GM19043 (cell line): ENCODE data around the gene BPIFB2.

ENCODE experiments used
- ATAC-seq: cut with Tn5 transposase; IDR thresholded peaks from one replicate; pipeline ENCODE4 v1.9.1; 2021; ENCODE audit warnings: low read depth; ENCODE audit not compliant: unreplicated experiment

The BPIFB2 gene

GRCh38 chr20:33005908-33006775 lies 1.4 kb upstream of the BPIFB2 start:
- no peak for ATAC-seq

GRCh38 chr20:33006776-33007375 lies 628 bp upstream of the BPIFB2 start:
- no peak for ATAC-seq

- ATAC-seq: no peak
Measured at GRCh38 chr20:33008336-33009213, 1.1 kb downstream of the BPIFB2 start.

GRCh38 chr20:33009214-33010132 lies 2.0 kb downstream of the BPIFB2 start:
- no peak for ATAC-seq

- no peak for ATAC-seq
Measured at GRCh38 chr20:33010133-33010504, 2.6 kb downstream of the BPIFB2 start.

- ATAC-seq: no peak
Measured at GRCh38 chr20:33010674-33011449, 3.4 kb downstream of the BPIFB2 start.

- no peak for ATAC-seq
Measured at GRCh38 chr20:33012327-33013189, 5.1 kb downstream of the BPIFB2 start.

GRCh38 chr20:33013701-33014326 lies 6.3 kb downstream of the BPIFB2 start:
- ATAC-seq: no peak

GRCh38 chr20:33014336-33015113 lies 7.0 kb downstream of the BPIFB2 start:
- ATAC-seq: no peak

- no peak for ATAC-seq
Measured at GRCh38 chr20:33015114-33015484, 7.6 kb downstream of the BPIFB2 start.

- no peak for ATAC-seq
Measured at GRCh38 chr20:33015700-33016580, 8.4 kb downstream of the BPIFB2 start.

GRCh38 chr20:33016581-33017109 lies 9.1 kb downstream of the BPIFB2 start:
- ATAC-seq: no peak

- no peak for ATAC-seq
Measured at GRCh38 chr20:33017542-33017941, 10.0 kb downstream of the BPIFB2 start.

GRCh38 chr20:33018169-33018931 lies 10.8 kb downstream of the BPIFB2 start:
- ATAC-seq: no peak
